Neural progenitor cell (in vitro differentiated cells): ENCODE results near the gene NPC2.

Source experiments
- CTCF ChIP-seq: fragments of 200-600 bp; sonication (generic); IDR thresholded peaks from 2 replicates; pipeline ENCODE4 v1.5.1; 2017; ENCODE audit warnings: antibody characterized with exemption, mild to moderate bottlenecking
- EZH2 ChIP-seq: fragments of 200-600 bp; sonication (generic); IDR thresholded peaks from 2 replicates; pipeline ENCODE4 v1.6.1; 2017; ENCODE audit warnings: antibody characterized with exemption, mild to moderate bottlenecking, moderate library complexity
- EZH2phosphoT487 ChIP-seq: fragments of 200-600 bp; sonication (generic); IDR thresholded peaks from 2 replicates; pipeline ENCODE4 v1.6.1; 2017; ENCODE audit warnings: antibody characterized with exemption

DNA sequence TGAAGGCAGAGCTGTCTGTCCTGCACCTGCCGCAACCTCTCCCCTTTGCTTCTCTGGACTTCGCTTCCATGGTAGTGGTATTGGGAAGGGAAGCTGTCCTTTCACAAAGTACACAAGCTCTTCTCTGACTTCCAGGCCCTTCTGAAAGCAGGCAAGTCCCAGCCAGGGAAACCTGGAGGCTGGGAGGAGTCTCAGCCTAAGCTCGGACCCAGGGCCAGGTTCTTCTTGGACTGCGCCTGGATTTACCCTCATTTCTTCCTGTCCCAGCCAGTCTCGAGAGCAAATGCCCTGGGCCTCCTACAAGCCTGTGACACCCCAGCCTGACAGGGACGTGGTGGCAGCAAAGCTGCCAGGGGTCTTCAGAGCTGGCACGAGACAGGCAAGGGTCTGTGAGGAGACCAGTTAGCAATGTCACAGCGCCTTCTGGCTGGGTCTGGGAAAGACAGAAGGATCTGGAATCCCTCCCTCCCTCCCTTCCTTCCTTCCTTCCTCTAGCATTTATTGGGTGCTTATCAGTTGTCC, 22.8 kb upstream of the NPC2 start:
- TF ChIP-seq CTCF: no peak
- TF ChIP-seq EZH2: no peak
- no peak for TF ChIP-seq EZH2phosphoT487
